HG02943 (cell line): ENCODE results near the gene PRAMEF2.
"Not testable (repeated sequence)": the region's sequence is repeated elsewhere in the genome, so short reads cannot be mapped to it uniquely, and the experiment has no call there.

Source experiments
- ATAC-seq: cut with Tn5 transposase; IDR thresholded peaks from one replicate; pipeline ENCODE4 v1.9.1; 2021; ENCODE audit warnings: mild to moderate bottlenecking, low read depth, moderate library complexity; ENCODE audit not compliant: unreplicated experiment

PRAMEF2 gene, protein sequence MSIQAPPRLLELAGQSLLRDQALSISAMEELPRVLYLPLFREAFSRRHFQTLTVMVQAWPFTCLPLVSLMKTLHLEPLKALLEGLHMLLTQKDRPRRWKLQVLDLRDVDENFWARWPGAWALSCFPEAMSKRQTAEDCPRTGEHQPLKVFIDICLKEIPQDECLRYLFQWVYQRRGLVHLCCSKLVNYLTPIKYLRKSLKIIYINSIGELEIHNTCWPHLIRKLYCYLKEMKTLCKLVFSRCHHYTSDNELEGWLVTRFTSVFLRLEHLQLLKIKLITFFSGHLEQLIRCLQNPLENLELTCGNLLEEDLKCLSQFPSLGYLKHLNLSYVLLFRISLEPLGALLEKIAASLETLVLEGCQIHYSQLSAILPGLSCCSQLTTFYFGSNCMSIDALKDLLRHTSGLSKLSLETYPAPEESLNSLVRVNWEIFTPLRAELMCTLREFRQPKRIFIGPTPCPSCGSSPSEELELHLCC

DNA sequence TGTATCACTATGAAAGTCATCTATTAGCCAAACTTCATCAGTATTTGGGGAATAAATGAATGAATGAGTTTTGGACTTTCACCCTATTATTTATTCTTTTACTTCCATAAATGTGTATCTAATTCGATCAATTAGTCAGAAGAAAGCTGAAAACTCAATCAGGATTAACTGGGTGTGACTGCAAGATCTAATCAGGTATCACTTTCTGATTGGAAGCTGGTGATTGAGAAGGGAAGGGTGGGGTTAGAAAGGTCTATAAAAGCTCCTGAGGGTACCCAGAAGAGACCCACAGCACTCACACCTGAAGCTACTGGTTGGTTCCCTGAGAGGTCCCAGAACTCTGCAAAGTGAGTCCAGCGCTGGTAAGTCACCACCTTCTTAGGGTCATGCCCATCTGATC, at the start of gene PRAMEF2:
Gene PRAMEF2 (plus strand): TSS at position 301 of the 400 bp plus-strand sequence. CDS start 1,924 bp downstream, outside the sequence.
- ATAC-seq: not testable (repeated sequence)

DNA sequence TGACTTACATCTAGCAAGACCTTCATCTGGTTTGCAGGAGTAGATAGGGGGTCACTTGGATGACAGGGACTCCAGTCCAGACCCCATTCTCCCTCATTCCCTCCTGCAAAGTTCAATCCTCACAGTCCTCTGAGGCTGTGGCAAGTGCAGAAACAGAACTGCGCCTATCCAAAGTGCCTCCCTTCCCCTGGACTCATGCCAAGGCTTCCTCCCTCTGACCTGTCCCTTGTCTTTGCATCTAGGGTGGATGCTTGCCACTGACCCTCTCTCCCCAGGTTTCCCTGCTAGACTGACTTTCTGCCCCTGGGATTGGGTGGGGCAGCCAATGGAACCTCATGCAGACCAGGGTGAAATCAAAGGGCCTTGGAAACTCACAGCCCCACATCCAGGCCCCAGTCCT, 47.0 kb upstream of the PRAMEF2 start:
- no peak for ATAC-seq

DNA sequence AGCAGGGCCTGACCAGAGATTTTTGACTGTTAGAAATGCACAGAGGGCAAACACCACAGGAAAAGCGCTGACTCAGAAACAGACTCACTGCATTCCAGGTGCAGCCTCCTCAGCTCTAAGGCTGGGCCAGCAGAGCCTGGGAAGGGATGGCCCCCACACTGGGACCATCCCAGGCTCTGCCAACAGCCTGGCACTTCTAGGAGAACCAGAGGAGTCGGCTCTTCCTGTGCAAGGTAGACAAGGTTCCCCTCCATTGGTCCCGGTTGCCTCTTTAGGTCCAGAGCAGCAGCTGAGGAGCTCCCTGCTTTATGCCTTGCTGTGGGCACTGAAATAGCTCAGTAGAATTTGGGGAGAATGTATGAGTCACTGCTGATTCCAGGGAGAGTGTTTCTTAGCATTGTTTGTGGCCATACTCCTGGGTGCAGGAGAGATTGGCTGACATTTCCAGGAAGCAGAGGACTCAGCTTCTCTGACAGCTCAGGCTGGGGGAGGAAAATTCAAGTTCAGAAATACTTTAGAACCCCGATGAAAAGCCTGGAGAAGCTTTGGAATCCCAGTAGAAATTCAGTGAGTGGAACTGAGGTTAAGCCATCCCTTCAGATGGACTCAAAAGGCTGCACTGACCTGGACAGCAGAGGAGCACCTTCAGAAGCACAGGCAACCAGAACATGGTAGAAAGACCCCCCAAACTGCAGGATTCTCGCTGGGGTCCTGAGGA, 46.0 kb upstream of the PRAMEF2 start:
- ATAC-seq: no peak

DNA sequence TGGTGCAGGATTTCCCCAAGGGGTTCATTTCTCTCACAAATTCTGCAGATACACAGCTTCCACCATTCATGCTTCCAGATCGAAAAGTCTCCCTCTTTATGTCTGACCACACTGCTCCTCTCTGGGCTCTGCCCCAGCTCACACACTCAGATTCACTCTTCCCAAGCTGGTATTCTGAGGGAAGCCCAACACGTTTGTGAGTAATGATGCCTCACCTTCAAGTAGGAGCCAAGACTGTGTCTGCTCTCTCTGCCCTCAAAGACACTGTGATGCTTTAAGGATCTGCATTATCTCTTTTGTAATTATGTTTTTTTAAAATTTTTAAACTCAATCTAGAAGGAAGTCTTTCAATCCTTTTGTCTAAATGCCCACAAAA, 45.5 kb upstream of the PRAMEF2 start:
- ATAC-seq: no peak

DNA sequence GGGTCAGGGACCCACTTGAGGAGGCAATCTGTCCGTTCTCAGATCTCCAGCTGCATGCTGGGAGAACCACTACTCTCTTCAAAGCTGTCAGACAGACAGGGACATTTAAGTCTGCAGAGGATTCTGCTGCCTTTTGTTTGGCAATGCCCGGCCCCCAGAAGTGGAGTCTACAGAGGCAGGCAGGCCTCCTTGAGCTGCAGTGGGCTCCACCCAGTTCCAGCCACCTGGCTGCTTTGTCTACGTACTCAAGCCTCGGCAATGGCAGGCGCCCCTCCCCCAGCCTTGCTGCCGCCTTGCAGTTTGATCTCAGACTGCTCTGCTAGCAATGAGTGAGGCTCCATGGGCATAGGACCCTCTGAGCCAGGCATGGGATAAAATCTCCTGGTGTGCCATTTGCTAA, 37.8 kb upstream of the PRAMEF2 start:
- ATAC-seq: not testable (repeated sequence)

DNA sequence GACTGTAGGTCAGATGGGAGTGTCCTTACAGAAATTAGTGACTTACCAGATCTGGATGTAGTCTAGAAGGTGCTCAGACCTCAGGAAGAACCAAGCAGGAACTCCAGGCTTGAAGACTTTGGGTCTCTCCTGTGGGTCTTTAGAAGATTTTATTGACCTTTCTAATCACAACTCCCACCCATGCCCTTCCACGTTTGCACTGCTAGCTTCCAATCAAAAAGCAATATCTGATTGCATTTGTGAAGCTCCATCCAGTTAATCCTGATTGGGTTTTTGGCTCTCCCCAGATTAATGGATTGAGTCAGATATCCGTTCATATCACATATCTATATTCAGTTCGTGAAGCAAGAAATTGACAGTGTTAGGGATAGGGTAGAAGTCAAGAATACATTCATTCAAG, 25.6 kb upstream of the PRAMEF2 start, which contains the start of gene PRAMEF11:
Gene PRAMEF11 (minus strand): TSS at position 101 of the 400 bp plus-strand sequence. CDS start 2,621 bp downstream, outside the sequence.
- ATAC-seq: not testable (repeated sequence)

DNA sequence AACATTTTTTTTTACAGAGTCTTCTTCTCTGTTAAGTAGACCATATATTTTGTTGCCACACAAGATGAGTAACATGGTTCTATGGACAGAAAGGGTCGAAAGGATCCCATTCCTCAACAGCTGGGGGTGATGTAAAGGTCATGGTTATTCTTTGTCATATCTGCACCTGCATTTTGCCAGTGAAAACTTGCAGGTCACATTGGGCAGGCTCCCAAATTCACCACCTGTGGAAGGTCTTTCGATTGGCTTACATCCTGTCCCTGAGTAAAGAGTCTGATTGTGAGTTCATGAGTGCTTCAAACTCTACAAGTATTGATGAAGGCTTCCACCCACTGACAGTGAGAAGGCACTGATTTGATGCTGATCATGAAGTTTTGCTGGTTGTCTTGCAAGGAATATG, 23.6 kb upstream of the PRAMEF2 start:
- ATAC-seq: not testable (repeated sequence)

DNA sequence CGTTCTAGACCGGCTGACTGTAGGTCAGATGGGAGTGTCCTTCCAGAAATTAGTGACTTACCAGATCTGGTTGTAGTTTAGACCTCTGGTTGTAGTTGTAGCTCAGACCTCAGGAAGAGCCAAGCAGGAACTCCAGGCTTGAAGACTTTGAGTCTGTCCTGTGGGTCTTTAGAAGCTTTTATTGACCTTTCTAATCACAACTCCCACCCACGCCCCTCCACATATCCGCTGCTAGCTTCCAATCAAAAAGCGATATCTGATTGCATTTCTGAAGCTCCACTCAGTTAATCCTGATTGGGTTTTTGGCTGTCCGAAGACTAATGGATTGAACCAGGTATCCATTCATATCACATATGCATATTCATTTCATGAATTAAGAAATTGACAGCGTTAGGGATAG, 8.3 kb upstream of the PRAMEF2 start, which contains the start of gene HNRNPCL1:
Gene HNRNPCL1 (minus strand): TSS at position 101 of the 400 bp plus-strand sequence. CDS start 431 bp downstream, outside the sequence.
- not testable (repeated sequence) for ATAC-seq

DNA sequence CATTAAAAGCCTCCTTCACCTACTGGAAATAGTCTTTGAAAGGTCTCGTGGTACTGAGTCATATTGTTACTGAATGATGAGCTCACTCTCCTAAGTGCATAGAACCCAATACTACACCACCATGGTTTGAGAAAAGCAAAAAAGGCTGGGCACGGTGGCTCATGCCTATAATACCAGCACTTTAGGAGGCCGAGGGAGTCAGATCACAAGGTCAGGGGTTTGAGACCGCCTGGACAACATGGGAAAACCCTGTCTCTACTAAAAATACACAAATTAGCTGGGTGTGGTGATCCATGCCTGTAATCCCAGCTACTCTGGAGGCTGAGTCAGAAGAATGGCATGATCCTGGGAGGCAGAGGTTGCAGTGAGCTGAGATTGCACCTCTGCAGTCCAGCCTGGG, 5.1 kb upstream of the PRAMEF2 start:
- no peak for ATAC-seq

DNA sequence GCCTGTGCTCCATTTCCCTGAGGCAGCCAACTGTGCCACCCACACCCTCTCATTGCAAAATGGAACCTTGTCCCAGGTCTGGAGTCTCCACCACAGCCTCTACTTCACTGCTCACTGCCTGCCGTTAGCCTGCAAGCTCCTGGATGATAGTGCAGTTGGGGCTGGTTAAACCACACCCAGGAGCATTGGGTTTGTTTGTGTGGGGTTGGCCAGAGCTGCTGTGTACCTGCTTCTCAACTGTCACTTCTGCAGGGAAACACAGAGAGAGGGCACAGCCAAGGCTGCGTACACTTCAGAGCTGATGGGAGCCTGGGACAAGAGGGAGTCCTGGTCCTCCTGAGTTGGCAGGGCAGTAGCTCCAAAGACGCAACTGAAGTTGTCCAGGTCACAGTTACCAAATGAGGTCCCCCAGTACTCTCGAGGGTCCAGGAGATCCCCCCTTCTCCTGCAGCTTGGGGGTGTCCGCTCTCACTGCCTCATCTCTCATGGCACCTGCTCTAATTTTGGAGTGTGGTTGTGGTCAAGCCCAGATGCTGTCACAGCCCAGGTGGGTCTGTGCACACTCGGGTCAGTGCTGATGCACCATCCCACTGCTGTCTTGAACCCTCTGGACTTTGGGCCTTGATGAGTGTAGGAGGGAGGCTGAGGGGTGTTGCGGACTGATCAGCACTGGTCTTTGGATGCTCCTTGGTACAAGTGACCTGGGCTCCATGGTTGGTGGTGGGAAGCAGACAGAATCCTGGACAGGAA, 6.4 kb downstream of the PRAMEF2 start:
- not testable (repeated sequence) for ATAC-seq

DNA sequence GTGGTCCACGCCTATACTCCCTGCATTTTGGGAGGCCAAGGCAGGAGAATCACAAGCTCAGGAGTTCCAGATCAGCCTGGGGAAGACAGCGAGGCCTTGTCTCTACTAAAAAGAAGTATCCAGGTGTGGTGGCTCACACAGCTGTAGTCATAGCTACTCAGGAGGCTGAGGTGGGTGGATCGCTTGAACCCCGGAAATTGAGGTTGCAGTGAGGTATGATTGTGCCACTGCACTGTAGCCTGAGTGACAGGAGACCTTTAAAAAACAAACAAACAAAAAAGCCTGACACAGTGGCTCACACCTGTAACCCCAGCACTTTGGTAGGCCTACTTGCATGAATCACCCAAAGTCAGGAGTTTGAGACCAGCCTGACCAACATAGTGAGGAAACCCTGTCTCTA, 21.6 kb downstream of the PRAMEF2 start:
- ATAC-seq: not testable (repeated sequence)

DNA sequence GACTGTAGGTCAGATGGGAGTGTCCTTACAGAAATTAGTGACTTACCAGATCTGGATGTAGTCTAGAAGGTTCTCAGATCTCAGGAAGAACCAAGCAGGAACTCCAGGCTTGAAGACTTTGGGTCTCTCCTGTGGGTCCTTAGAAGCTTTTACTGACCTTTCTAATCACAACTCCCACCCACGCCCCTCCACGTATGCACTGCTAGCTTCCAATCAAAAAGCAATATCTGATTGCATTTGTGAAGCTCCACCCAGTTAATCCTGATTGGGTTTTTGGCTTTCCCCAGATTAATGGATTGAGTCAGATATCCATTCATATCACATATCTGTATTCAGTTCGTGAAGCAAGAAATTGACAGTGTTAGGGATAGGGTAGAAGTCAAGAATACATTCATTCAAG, 29.2 kb downstream of the PRAMEF2 start, which contains the start of gene PRAMEF4:
Gene PRAMEF4 (minus strand): TSS at position 101 of the 400 bp plus-strand sequence. CDS start 2,807 bp downstream, outside the sequence.
- ATAC-seq: not testable (repeated sequence)

DNA sequence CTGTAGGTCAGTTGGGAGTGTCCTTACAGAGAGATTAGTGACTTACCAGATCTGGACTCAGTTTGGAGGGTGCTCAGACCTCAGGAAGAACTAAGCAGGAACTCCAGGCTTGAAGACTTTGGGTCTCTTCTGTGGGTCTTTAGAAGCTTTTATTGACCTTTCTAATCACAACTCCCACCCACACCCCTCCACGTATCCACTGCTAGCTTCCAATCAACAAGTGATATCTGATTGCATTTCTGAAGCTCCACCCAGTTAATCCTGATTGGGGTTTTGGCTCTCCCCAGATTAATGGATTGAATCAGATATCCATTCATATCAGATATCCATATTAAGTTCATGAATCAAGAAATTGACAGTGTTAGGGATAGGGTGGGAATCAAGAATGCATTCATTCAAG, 41.3 kb downstream of the PRAMEF2 start, which contains the start of gene PRAMEF10:
Gene PRAMEF10 (minus strand): TSS at position 101 of the 400 bp plus-strand sequence. CDS start 2,423 bp downstream, outside the sequence.
- ATAC-seq: not testable (repeated sequence)

DNA sequence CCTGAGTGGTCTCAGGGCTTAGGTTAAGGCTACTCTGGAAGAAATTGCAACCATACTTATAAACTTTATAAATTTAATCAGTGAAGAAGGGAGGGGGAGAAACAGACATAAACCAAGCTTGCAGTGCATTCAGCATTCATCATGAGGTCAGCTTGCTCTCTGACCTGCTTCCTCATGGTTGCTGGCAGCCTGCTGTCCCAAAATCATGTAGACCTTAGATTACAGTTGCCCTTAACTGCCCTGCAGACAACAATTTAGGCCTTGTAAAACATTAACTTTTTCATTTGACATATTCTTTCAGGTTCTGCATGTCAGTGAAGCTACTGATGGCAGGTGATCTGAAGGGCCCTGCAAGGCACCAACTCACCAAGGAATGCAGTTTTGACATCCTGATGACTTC, 42.3 kb downstream of the PRAMEF2 start:
- not testable (repeated sequence) for ATAC-seq

DNA sequence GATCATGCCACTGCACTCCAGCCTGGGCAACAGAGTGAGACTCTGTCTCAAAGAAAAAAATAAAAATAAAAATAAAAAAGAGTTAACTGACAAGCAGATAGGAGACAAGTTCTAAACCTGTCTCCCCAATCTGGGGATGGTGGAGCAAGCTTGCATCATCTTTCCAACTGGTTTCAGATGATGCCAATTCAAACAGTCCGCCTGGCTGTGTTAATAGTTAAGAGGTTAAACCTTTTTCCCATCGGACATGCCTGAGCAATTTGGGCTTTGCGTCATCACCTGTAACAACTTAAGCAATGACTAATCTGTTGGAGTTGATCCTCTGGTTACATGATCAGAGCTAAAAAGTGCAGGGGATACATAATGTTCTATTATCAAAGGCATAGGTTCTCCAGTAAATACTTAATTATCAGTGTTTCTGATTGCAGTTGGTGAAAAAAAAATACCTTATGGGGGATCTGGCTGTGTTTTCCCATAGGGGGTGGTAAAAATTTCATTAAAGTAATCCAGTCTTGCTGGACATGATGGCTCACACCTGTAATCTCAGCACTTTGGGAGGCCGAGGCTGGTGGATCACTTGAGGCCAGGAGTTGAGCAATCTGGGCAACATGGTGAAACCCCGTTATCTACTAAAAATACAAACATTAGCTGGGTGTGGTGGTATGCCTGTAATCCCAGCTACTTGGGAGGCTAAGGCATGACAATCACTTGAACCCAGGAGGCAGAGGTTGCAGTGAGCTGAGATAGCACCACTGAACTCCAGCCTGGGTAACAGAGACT, 47.1 kb downstream of the PRAMEF2 start:
- not testable (repeated sequence) for ATAC-seq
